Activated CD4-positive, alpha-beta T cell treated with anti-CD3 and anti-CD28 coated beads, Interleukin-2, amount 50 U/mL, for 24 hours (primary cell): ENCODE measurements around the gene DNTT.

Experiments
- DNase-seq, 2 donors: peaks; one replicate each; pipeline ENCODE4 v3.0.0-alpha.2; 2020; ENCODE audit warnings: low read depth in 1 of 2, low spot score in 1 of 2

The DNTT gene

DNA sequence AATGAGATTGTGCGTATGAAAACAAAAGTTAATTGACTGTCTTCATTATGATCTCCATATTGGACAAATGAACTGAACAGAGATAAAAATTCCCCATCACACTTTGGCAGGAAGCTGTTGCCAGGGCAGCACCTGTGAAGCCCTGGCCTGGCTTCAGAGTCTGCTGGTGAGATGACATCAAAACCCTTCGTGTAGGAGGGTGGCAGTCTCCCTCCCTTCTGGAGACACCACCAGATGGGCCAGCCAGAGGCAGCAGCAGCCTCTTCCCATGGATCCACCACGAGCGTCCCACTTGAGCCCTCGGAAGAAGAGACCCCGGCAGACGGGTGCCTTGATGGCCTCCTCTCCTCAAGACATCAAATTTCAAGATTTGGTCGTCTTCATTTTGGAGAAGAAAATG lies at the start of gene DNTT:
Gene DNTT (plus strand): TSS at position 205 of the 400 bp plus-strand sequence. CDS start 64 bp downstream, at position 269.
- no peak for DNase-seq

DNA sequence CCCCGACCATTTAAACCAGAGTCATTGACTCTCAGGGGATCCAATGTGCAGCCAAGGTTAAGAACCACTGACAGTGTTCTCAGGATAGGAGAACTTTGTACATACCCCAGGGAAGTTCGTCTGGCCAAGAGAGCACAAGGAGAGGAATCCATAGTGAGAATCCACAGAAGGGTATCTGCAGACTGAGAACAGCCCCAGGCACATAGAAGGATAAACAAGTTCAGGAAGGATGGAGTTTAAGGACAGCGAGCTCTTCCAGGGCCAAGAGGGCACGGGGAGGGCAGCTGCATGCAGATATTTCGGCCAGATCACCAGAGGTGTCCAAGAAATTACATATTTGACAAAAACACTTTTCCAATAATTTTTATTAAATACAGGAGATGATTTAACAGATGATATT lies 49.3 kb upstream of the DNTT start:
- DNase-seq, result no peak

DNA sequence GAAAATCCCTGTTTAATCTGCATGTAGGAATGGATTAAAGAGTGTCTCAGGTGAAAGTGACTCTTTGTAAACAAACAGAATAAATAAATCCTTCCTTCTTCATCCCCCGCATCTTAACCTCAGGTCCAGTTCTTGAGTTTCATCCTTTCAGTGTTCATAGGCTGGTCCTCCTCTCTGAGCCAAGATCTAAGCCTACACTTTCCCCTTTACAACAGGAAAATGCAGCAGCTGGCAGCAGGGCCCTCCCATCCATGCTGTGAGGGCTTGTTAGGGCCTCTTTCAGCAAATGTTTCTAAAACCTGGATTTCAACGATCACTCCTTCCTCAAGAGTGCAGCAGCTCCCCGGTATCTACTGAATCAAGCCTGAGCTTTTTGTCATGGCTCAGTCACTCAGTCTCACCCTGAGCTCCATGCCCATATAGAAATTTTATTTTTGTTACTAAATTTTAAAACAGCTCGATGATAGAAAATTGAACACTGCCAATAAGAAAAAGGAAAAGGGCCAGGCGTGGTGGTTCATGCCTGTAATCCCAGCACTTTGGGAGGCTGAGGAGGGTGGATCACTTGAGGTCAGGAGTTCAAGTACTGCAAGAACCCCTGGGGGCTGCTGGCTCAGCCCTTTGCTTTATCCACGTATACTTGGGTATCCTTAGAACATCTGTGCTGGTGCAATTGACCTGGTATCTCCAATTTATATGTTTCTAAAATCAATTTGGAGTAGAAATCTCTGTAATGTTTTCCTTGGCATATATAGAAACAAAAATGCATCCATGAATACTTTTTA lies 48.5 kb upstream of the DNTT start:
- DNase-seq, result no peak

DNA sequence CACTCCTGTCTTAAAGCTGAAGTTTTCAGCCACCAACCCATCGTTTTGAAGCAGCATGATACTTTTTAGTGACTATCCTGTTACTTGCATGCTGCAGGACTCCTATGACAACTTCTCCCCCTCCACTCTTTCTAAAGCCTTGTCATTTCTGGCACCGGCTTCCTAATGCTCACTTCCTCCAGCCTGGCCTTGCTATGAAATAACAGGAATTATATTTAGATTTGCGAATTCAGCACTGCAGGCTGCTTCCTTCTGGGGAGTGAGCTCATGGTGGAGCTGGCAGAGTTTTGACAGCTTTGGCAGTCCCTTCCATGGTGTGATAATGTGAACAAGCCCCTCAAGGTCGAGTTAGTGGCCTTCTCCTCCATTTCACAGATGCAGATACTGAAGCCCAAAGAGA lies 46.3 kb upstream of the DNTT start:
- no peak for DNase-seq

DNA sequence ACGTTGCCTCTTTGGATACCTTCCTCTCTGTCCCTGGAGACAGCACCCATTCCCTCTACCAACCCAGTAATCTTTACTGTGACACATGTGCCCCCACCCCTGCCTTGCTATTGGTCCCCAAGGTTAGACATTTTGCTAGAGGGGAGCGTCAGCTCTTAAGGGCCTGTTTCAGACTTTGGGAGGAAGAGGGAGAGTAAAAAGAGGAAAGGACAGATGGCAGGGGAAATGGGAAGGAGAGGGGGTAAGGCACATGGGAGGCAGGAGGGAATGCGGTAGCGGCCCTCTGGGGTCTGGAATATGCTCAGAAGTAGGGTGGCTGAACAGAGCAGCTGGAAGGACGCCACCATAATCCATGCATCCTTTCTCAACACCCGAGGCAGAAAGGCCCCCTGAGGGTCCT lies 45.1 kb upstream of the DNTT start:
- DNase-seq, result no peak

DNA sequence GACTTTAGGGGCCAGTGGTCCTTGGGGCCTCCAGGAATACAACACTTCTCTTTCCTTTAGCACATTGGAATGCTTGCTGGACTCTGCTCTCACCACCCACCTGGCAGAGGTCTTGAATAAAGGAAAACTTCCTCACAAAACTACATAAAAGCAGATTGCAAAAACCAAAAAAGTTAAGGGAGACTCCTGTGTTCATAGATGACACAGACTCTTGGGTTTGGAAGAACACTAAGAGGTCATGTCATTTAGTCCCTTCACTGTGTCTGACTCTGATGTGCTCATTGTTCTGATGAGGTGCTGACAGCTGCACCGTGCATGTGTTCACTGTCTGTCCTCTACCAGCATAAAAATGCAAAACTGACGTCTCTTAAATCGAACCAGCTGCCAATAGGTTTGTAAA lies 44.2 kb upstream of the DNTT start:
- DNase-seq, result no peak

DNA sequence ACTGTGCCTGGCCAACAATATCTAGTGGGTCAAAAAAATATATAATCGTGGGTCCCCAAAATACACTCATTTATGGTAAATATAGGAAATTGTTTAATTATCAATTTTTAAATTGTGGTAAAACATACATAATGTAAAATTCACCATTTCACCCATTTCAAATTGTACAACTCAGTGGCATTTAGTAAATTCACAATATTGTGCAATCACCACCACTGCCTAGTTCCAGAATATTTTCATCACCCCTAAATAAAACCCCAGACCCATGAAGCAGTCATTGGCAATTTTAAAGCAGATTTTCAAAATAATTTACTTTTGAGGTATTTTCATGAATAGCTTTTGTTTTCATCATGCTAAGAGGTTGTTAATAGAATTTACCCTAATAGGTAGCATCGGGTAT lies 43.1 kb upstream of the DNTT start:
- no peak for DNase-seq

DNA sequence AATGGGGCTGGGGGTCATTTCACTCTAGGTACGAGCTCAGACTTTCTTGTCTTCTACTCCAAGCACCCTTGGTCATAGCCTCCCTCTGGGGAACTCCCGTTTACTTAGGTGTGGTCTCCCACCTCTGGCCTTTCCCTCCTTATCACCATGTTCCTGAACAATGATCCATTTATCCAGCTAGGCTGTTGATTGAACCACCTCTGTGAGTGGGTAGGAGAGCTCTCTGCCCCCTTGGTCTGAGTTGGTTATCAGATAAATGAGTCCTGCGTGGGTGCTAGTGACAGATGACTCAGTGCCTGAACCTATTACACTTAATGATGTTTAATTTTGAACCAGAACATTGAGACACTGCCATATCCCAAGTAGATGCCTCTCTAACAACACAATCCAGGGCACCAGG lies 42.3 kb upstream of the DNTT start:
- no peak for DNase-seq

DNA sequence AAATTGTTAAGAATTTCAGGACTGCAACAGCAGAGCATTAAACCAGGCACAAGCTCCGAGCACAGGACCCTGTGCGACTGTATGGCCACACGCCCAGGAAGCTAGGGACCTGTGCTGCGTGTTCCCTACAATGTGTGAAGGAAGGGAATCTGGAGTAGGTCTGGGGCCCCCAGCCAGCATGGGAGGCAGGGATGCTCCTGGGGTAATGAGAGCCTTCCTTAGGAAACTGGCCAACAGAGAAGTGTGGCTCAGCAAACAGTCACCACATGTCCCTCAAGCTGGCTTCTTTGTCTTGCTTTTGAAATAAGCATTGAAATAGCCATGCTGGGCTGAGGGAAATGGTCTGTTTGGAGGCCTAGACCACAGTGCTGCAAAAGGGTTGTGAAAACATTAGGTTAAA lies 41.1 kb upstream of the DNTT start:
- no peak for DNase-seq

DNA sequence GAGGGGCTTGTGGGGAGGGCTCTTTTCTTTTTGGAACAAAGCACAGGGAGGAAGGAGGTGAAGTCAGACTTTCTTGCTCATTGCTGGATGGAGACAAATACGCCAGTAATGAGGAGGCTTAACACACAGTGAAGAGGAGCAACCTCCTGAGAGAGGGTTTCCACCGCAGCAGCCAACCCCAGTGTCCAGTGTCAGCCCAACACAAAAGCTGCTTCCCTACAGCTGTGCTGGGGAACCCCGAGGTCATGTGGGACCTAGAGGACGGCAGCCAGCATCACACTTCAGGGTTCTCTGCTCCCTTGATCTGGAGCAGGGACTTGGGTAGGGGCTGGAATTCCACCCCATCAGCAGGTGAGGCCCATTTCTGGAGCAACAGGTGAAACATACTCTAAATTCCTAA lies 40.6 kb upstream of the DNTT start:
- no peak for DNase-seq

DNA sequence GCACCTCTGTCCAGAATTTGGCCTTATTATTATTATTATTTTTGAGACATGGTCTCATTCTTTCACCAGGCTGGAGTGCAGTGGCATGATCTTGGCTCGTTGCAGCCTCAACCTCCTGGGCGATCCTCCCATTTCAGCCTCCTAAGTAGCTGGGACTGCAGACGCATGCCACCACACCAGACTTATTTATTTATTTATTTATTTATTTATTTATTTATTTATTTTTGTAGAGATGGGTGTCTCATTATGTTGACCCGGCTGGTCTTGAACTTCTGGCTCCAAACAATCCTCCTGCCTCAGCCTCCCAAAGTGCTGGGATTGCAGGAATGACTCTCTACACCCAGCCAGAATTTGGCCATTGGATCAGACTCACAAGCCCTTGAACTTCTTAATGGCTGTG lies 39.3 kb upstream of the DNTT start:
- DNase-seq, result no peak

DNA sequence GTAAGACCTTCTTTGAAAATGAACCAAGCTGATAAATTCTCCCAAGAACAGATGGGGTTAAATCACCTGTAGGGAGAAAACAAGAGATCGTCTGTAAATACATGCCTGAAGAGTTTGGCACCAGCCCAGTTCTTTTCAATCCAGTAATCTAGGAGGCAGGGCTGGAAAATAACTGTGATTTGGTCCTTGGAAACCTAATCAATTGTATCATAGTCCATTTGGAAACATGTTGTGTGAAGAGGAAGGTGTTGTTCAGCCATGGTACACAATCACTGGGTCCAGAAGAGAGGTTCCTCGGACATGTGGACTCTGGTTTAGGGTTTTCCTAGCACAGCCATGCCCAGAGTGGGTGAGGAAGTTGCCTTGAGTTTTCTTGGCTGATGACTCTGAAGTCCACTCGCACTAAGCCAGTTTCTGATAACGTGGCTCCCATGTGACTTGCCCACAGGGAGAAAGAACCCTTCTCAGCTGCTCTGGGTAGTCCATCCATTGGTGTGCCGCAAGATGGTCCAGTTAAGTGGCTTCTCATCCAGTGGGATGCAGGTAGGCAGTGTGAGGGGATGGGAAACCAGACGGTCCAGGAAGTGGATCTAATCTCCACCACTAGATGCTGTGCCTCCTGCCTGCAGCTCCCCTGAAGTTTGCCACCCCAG lies 38.0 kb upstream of the DNTT start:
- DNase-seq, result no peak

DNA sequence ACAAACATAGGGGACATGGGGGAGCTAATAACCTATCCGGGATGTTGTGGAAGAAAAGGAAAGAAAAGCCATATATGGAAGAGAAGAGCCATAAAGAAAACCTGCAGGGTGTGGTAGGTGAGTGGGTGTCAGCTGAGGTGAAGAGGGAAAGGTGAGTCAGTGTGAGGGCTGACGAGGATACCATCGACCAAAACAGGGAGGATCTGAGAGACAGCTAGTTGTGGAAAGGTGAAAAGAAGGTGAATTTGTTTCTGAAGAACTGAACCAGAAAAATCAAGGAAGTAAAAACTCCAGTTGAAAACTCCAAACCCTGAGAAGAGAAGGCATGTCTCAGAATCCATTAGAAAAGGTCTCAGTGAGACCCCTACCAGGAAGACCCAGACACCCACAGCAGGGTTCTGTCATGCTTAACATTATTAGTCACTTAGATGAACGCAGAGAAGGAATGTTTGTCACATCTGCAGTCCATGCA lies 37.0 kb upstream of the DNTT start:
- no peak for DNase-seq

DNA sequence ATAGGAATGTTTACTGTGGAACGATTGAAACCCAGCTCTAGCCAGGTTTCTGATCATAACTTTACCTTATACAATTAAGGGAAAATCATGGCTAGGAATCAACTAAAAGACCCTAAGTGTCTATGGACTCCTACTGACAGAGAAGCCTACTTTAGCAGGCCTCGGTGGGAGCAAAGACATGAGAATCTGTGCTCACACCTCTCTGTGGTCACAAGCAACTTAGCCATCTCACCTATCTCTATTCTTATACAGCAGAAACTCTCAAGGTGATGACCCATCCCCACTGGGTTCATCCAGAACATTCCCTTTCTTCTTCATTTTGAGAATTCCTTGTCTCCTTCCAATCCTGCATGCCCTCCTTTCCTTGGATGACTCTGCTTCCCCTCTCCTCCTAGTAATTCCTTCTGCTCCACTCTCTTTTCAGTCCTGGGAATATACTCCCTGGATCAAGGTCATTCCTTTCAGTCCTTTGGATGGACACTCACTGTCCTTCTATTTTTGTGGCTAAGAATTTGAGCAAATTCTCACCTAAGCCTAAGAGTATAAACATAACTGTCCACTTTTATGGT lies 35.8 kb upstream of the DNTT start:
- no peak for DNase-seq

DNA sequence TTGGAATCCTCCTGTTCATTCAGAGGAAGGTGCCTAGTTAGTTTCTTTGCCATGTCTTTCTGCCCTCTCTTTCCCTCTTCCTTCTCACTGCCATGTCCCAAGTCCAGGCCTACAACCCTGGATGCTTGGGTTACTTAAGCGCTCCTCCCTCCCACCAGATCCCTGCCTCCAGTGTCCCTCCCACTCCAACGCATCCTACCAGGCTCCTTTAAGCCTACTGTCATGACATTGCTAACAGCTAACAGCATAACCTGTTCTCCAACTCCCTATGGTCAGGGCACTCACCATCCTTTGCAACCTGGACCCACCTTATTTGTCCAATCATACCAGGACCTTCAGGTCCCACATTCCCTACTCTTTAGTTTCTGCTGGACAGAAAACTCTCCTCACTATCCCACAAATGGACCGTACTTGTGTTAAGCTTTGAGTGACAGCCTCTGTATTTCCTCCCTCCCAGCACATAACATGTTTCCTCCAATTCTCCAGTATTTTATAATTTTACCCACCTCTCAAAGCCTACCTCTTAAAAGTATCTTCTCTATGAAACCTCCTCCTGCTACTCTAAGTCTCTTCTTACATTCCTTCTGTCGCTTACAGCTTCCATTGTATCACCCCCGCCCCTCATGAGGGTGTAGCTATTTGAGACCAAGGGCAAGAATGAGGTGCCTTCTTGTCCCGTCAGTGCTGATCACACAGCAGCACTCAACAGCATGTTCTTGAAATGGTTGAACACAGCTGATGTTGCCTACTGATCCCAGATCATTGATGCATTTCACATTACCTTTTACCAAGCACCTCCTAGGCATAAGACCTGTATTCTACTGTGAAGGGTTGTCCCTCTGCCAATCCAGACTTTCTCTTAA lies 34.6 kb upstream of the DNTT start:
- no peak for DNase-seq

DNA sequence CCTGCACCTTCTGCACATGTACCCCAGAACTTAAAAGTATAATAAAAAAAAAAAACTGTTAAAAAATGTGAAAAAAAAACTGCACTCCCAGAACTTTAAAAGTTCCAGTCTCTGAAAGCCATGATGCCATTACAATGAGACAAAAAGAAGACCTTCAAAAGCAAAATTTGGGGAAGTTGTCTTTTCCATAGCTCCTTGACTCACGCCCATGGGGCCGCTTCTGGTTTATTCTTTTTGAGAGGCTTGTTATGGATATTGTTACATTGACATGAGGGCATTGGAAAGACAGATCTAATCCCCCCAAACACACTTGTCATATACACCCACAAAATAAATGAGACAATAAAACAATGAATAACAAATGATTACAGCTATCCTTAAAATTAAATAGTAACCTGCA lies 33.7 kb upstream of the DNTT start:
- DNase-seq, result no peak

DNA sequence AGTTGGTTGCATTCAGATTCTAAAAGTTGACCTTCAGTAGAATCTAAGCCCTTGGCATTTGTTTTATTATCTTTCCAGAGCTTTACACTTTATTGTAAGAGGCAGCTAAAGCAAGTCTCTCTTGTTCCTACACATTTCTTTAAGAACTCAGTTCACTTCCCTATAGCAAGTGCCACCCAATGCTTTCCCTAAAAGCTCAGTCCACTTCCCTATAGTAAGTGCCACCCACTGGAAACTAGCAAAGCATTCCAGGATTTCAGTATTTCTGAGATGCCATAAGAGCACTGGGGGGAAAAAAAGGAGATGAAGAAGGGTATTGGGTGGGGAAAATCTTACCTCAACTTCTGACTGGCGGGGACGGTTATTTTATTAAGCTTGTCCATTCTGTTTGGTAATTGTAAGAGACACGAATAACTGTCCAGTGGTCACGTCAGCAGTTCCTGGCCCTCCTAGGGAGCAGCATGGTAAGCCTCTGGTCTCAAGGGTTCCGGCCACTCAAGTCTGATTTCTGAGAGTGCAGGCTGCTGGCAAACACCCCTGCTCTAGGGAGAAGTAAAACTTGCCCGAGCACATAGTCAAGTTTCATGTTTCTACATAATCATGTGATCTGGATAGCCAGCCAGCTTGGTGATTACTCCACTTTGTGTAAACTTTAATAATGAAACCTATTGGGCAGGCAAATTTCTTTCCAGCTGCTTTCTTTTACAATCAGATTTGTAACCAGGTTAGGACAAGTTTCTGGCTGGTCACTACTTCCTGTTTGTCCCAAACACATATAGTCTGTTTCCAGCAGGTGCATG lies 33.0 kb upstream of the DNTT start, which contains the start of gene BLNK:
Gene BLNK (minus strand): TSS at position 554 of the 800 bp plus-strand sequence. CDS start 171 bp downstream, at position 383.
- no peak for DNase-seq

DNA sequence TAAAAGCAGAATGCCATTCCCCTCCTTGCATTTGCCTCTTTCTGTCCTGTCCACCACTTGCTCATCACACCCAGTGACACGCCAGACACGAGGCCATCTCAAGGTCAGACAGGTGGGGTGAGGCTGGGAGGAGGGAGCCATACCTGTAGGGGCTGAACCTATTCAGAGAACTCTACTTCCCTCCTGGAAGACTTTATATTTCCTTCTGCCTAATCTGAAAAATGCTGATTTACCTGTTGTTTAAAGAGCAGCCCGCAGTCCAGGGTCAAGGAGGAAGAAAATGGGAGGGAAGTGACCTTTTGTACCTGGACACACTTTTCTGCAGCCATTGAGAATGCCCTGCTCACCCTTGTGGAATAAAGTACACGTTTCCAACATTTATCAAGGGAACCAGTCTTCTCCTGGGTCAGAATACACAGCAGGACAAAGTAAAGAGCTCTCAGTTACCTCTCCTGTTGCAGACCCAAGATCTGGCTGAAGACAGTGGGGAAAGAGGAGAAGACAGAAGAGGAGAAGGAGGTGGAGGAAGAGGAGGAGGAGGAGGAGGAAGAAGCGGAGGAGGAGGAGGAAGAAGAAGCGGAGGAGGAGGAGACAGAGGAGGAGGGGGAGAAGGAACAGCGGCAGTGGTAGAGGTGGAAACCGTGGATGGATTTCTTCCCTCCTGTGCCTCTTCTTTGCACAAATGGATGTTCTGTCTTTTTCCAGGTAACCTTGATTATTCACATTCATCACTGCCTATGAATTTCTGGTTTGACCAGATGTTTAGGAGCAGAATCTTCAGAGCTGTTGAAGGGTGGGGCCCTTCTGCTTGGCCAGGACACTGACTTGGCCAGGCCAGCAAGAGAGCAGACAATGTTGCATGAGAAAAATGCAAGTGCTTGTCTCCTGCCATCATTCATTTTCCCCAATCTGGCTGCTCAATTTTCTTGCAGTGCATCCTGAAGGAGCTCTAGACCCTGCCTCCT lies 31.6 kb upstream of the DNTT start:
- DNase-seq, result no peak

DNA sequence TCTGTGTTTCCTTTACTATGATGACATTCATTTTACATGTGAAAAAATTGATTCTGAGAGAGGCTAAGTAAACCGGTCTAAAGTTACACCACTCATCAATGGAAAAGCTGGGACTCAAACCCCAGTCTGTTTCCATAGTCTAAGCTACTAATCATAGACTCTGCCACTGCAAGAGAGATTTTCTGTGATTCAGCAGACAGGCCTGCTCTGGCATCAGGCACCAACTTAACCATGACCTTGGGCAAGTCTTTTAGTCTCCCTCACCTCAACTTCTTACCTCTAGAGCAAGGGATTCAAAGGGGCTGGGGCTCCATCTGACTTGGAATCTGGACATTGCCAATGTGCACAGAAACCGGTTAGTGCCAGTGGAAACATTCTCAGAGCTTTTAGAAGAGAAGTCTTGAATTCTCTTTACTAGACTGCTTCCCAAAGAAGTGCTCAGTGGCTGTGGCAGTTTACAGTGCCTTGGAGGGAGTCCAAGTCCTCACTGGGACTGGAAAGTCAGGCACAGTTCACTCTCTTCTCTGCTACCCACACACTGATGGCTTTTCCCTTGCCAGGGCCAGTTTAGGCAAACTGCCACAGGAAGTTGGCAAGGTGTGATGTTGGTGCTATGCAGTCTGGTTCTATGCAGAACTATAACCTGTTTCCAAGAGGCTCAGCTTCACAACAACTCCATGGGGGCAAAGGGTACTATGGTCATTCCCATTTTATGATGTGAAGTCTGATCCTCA lies 28.4 kb upstream of the DNTT start:
- DNase-seq, result no peak
